GM12878 (cell line): ENCODE results near the gene SF3B4. TPM values are rescaled to one million over a fixed set of nuclear protein-coding genes. Genes with fewer than 3 reads are reported as not detected.

Experiments used
- ASH2L ChIP-seq: fragments of 300-600, 200-600 bp; sonication (generic); IDR thresholded peaks from 2 replicates; pipeline ENCODE4 v1.6.1; 2017; ENCODE audit warnings: low read depth, mild to moderate bottlenecking, borderline replicate concordance
- ESRRA ChIP-seq: IDR thresholded peaks from 2 replicates; pipeline ENCODE4 v1.6.1; 2012; ENCODE audit warnings: mild to moderate bottlenecking, low read length, improper control_type of control experiment
- KAT2A ChIP-seq: conservative IDR thresholded peaks from 2 replicates; pipeline ENCODE4 v1.6.1; 2011; ENCODE audit warnings: low read depth, low read length; ENCODE audit not compliant: control insufficient read depth
- MEF2B ChIP-seq: fragments of 450-650 bp; IDR thresholded peaks from 2 replicates; pipeline ENCODE4 v1.6.1; 2018; ENCODE audit warnings: mild to moderate bottlenecking, moderate library complexity; ENCODE audit not compliant: partially characterized antibody, poor library complexity, severe bottlenecking
- PAX8 ChIP-seq: fragments of 450-650 bp; IDR thresholded peaks from 2 replicates; pipeline ENCODE4 v1.6.1; 2017; ENCODE audit warnings: mild to moderate bottlenecking, moderate library complexity
- POLR2AphosphoS2 ChIP-seq: IDR thresholded peaks from 2 replicates; pipeline ENCODE4 v1.6.1; 2011; ENCODE audit warnings: low read depth, mild to moderate bottlenecking, low read length, improper control_type of control experiment, moderate library complexity
- RAD51 ChIP-seq: fragments of 450-650 bp; IDR thresholded peaks from 2 replicates; pipeline ENCODE4 v1.6.1; 2016; ENCODE audit warnings: moderate library complexity, mild to moderate bottlenecking, inconsistent platforms
- RB1 ChIP-seq: fragments of 450-650 bp; formaldehyde crosslinking; IDR thresholded peaks from 2 replicates; pipeline ENCODE4 v1.6.1; 2017; ENCODE audit warnings: mild to moderate bottlenecking, borderline replicate concordance
- RELA ChIP-seq: fragments of 450-650 bp; IDR thresholded peaks from 2 replicates; pipeline ENCODE4 v1.8.0; 2014; ENCODE audit warnings: borderline replicate concordance; ENCODE audit not compliant: partially characterized antibody
- RUNX3 ChIP-seq: IDR thresholded peaks from 2 replicates; pipeline ENCODE4 v1.6.1; 2012; ENCODE audit warnings: low read length, inconsistent platforms
- SMAD1 ChIP-seq: fragments of 450-650 bp; IDR thresholded peaks from 2 replicates; pipeline ENCODE4 v1.6.1; 2018; ENCODE audit warnings: mild to moderate bottlenecking, low read depth; ENCODE audit not compliant: partially characterized antibody
- SP1 ChIP-seq: IDR thresholded peaks from one replicate; pipeline ENCODE4 v1.6.1; 2011; ENCODE audit warnings: low read depth, low read length
- SPI1 ChIP-seq: IDR thresholded peaks from 2 replicates; pipeline ENCODE4 v1.6.1; 2011; ENCODE audit warnings: low read depth, mild to moderate bottlenecking, low read length, moderate library complexity, borderline replicate concordance; ENCODE audit not compliant: insufficient read depth
- TCF12 ChIP-seq: IDR thresholded peaks from 2 replicates; pipeline ENCODE4 v1.6.1; 2011; ENCODE audit warnings: low read depth, mild to moderate bottlenecking, low read length
- YY1 ChIP-seq: IDR thresholded peaks from 2 replicates; pipeline ENCODE4 v1.6.1; 2011; ENCODE audit warnings: low read depth, mild to moderate bottlenecking, low read length
- polyA plus RNA-seq, 11 experiments: library from polyadenylated mRNA; depleted of rRNA in 4 of 11; unstranded in 6 of 11; stranded (reverse) in 5 of 11; fragments of >200 nt; fragmentation: Nextera tagmentation in 4 of 11; fragmentation: Illumina TruSeq in 1 of 11; extraction: Ambion mirVana in 4 of 11; extraction: Trizol in 1 of 11; gene quantifications; 1 replicate in 1 of 11; 2 replicates in 10 of 11; pipeline versions ENCODE4 v1.2.1 to v1.2.3, GENCODE V29; 2011 to 2016; ENCODE audit warnings: inconsistent platforms in 2 of 11, missing spikeins in 2 of 11, low read depth in 1 of 11
- total RNA-seq, 4 experiments: library from RNA; depleted of rRNA in 3 of 4; stranded (reverse); fragments of >200 nt in 3 of 4; fragmentation: Illumina TruSeq in 1 of 4; extraction: Trizol in 1 of 4; gene quantifications; 2 replicates each; pipeline versions ENCODE4 v1.2.1 to v1.2.3, GENCODE V29; 2013 to 2021
- TF ChIP-seq, protein P1 (sequence below), 3 experiments: IDR thresholded peaks in 2 of 3; conservative IDR thresholded peaks in 1 of 3; 2 replicates each; pipeline ENCODE4 v1.5.1; 2011; ENCODE audit warnings: low read depth in 3 of 3, low read length in 3 of 3, mild to moderate bottlenecking in 3 of 3, control low read depth in 2 of 3, moderate library complexity in 2 of 3, inconsistent platforms in 1 of 3, mixed read lengths in 1 of 3; ENCODE audit not compliant: control insufficient read depth in 2 of 3, insufficient read depth in 1 of 3; ENCODE audit errors: extremely low read depth in 1 of 3
- TF ChIP-seq, protein P2 (sequence below): fragments of 450-650 bp; IDR thresholded peaks from 2 replicates; pipeline ENCODE4 v1.6.1; 2016; ENCODE audit warnings: mild to moderate bottlenecking
- TF ChIP-seq, protein P3 (sequence below): fragments of 450-650 bp; IDR thresholded peaks from 2 replicates; pipeline ENCODE4 v1.6.1; 2018; ENCODE audit warnings: borderline replicate concordance, mild to moderate bottlenecking; ENCODE audit not compliant: partially characterized antibody
- TF ChIP-seq, protein P4 (sequence below): fragments of 450-650 bp; IDR thresholded peaks from 2 replicates; pipeline ENCODE4 v1.6.1; 2016; ENCODE audit warnings: mild to moderate bottlenecking, moderate library complexity, borderline replicate concordance

SF3B4 gene
- total and polyA plus RNA-seq, 10 of the 15 experiments (the other 5 are each of a cell fraction or from before 2014, with no cell fraction given), result 1.9 to 146 (median 27.5) TPM

DNA sequence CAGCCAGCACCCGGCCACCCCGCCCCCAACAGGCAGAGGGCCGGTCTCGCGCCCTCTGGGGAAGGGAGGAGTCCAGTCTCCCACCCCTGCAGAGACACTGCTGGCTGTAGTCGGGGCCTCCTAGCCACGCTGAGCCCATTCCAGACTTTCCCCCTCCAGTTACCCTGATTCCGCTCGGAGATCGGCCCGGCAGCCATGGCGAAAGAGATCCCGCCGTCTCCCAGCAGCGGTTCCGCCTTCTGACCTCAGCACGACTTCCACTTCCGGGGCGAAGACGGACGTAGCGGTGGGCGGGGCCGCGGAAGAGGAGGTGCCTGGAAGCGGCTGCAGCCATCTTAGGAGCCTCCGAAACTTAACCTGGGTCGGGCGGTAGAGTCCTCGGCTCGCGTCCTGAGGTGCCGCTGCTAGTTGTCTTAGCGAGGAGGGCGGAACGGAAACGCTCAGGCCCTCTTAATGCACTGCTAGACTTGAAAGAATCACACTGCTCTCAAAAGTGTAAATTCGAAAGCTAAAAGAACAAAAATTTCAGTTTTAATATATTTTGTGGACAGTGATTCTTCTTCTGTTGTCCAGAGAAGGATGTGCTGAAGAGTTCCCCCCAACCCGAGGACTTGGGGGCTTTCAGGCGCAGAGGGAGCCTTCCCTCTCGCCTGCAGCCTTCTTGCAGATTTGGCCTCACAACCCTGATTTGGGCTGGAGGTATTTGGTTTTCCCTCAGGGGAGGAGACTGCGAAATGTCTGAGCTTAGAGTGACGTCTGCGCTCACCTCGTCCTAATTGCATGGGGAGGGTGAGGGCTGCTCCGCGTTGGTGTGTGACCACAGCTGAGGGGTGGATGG lies at the start of gene SF3B4 (continued):
- TF ChIP-seq, protein P1, sequence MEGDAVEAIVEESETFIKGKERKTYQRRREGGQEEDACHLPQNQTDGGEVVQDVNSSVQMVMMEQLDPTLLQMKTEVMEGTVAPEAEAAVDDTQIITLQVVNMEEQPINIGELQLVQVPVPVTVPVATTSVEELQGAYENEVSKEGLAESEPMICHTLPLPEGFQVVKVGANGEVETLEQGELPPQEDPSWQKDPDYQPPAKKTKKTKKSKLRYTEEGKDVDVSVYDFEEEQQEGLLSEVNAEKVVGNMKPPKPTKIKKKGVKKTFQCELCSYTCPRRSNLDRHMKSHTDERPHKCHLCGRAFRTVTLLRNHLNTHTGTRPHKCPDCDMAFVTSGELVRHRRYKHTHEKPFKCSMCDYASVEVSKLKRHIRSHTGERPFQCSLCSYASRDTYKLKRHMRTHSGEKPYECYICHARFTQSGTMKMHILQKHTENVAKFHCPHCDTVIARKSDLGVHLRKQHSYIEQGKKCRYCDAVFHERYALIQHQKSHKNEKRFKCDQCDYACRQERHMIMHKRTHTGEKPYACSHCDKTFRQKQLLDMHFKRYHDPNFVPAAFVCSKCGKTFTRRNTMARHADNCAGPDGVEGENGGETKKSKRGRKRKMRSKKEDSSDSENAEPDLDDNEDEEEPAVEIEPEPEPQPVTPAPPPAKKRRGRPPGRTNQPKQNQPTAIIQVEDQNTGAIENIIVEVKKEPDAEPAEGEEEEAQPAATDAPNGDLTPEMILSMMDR (IDR thresholded peaks at IDR 0.05 in 2 of 3, conservative IDR thresholded peaks at IDR 0.05 in 1 of 3; ENCODE audit: control insufficient read depth in 2 of 3, extremely low read depth in 1 of 3, insufficient read depth in 1 of 3, low read depth in 3 of 3, low read length in 3 of 3), result 0 out of 6 replicates have a peak, but pooled peaks of 1 of the 3 experiments have one; percentile 12
- no peak for TF ChIP-seq ESRRA
- TF ChIP-seq, protein P2, sequence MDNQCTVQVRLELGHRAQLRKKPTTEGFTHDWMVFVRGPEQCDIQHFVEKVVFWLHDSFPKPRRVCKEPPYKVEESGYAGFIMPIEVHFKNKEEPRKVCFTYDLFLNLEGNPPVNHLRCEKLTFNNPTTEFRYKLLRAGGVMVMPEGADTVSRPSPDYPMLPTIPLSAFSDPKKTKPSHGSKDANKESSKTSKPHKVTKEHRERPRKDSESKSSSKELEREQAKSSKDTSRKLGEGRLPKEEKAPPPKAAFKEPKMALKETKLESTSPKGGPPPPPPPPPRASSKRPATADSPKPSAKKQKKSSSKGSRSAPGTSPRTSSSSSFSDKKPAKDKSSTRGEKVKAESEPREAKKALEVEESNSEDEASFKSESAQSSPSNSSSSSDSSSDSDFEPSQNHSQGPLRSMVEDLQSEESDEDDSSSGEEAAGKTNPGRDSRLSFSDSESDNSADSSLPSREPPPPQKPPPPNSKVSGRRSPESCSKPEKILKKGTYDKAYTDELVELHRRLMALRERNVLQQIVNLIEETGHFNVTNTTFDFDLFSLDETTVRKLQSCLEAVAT, result peak; percentile 80
- TF ChIP-seq TCF12, result no peak; the same call in 1 of the 2 replicates
- peak; percentile 56; the same call in 1 of the 2 replicates for TF ChIP-seq SPI1
- 0 out of 2 replicates have a peak, but pooled peaks have one; percentile 75 for TF ChIP-seq PAX8
- TF ChIP-seq MEF2B, result no peak
- no peak for TF ChIP-seq RAD51
- TF ChIP-seq, protein P3, sequence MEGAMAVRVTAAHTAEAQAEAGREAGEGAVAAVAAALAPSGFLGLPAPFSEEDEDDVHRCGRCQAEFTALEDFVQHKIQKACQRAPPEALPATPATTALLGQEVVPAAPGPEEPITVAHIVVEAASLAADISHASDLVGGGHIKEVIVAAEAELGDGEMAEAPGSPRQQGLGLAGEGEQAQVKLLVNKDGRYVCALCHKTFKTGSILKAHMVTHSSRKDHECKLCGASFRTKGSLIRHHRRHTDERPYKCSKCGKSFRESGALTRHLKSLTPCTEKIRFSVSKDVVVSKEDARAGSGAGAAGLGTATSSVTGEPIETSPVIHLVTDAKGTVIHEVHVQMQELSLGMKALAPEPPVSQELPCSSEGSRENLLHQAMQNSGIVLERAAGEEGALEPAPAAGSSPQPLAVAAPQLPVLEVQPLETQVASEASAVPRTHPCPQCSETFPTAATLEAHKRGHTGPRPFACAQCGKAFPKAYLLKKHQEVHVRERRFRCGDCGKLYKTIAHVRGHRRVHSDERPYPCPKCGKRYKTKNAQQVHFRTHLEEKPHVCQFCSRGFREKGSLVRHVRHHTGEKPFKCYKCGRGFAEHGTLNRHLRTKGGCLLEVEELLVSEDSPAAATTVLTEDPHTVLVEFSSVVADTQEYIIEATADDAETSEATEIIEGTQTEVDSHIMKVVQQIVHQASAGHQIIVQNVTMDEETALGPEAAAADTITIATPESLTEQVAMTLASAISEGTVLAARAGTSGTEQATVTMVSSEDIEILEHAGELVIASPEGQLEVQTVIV, result peak; percentile 45
- TF ChIP-seq ASH2L, result peak; percentile 81; the same call in 1 of the 2 replicates
- TF ChIP-seq SP1, result peak; percentile 70
- no peak for TF ChIP-seq KAT2A
- peak; percentile 97 for TF ChIP-seq YY1
- TF ChIP-seq, protein P4, sequence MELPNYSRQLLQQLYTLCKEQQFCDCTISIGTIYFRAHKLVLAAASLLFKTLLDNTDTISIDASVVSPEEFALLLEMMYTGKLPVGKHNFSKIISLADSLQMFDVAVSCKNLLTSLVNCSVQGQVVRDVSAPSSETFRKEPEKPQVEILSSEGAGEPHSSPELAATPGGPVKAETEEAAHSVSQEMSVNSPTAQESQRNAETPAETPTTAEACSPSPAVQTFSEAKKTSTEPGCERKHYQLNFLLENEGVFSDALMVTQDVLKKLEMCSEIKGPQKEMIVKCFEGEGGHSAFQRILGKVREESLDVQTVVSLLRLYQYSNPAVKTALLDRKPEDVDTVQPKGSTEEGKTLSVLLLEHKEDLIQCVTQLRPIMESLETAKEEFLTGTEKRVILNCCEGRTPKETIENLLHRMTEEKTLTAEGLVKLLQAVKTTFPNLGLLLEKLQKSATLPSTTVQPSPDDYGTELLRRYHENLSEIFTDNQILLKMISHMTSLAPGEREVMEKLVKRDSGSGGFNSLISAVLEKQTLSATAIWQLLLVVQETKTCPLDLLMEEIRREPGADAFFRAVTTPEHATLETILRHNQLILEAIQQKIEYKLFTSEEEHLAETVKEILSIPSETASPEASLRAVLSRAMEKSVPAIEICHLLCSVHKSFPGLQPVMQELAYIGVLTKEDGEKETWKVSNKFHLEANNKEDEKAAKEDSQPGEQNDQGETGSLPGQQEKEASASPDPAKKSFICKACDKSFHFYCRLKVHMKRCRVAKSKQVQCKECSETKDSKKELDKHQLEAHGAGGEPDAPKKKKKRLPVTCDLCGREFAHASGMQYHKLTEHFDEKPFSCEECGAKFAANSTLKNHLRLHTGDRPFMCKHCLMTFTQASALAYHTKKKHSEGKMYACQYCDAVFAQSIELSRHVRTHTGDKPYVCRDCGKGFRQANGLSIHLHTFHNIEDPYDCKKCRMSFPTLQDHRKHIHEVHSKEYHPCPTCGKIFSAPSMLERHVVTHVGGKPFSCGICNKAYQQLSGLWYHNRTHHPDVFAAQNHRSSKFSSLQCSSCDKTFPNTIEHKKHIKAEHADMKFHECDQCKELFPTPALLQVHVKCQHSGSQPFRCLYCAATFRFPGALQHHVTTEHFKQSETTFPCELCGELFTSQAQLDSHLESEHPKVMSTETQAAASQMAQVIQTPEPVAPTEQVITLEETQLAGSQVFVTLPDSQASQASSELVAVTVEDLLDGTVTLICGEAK, result peak; percentile 96
- peak; percentile 70 for TF ChIP-seq RUNX3
- TF ChIP-seq RELA, result peak; percentile 20
- TF ChIP-seq POLR2AphosphoS2, result peak; percentile 95
- peak; percentile 85 for TF ChIP-seq SMAD1
- no peak; the same call in 1 of the 2 replicates for TF ChIP-seq RB1
